AG04449 (cell line): ENCODE measurements around the gene PRKAG3.

Source experiments
- CTCF ChIA-PET: fragments of 350-600 bp; formaldehyde crosslinking; extraction: SDS; loops from one replicate; lab custom pipeline; 2021; ENCODE audit warnings: antibody characterized with exemption; lab: Yijun Ruan, JAX
- POLR2A ChIA-PET: fragments of 400-600, 350-600 bp; formaldehyde crosslinking; extraction: SDS; loops from one replicate; lab custom pipeline; 2020; ENCODE audit warnings: antibody characterized with exemption, inconsistent platforms; lab: Yijun Ruan, JAX
- DNase-seq: peaks from one replicate; pipeline ENCODE4 v3.0.0-alpha.2; 2010; ENCODE audit warnings: low read depth, low spot score
- H3K4me3 ChIP-seq: 2 replicates; pipeline ENCODE4 v1.5.1; 2011; ENCODE audit warnings: low read depth, mild to moderate bottlenecking, control low read depth, low read length
- CTCF ChIP-seq: IDR thresholded peaks from one replicate; pipeline ENCODE4 v1.5.1; 2011; ENCODE audit warnings: mild to moderate bottlenecking, moderate library complexity, low read length, control low read depth, inconsistent platforms; ENCODE audit not compliant: insufficient read depth; ENCODE audit errors: missing control alignments

PRKAG3 gene

GRCh38 chr2:218867900-218868299 is 36.3 kb upstream of the PRKAG3 start:
- CTCF ChIA-PET, result interaction anchor here (1.3 to 1.6 kb wide), 2 partner anchors 9 to 20 kb away, joined by 4 to 13 read pairs; no protein-coding TSS in a partner anchor
- H3K4me3 ChIP-seq, result no peak overlapping the region

GRCh38 chr2:218865999-218866398 is 34.4 kb upstream of the PRKAG3 start:
- ChIA-PET POLR2A (no interaction called here), CTCF (interaction anchor here (1.3 to 7.6 kb wide), 2 partner anchors 10 to 18 kb away, joined by 3 to 68 read pairs; no protein-coding TSS in a partner anchor)
- no peak for DNase-seq
- TF ChIP-seq CTCF, result no peak
- no peak overlapping the region for H3K4me3 ChIP-seq

More at GRCh38 chr2:218867900-218868299, 36.3 kb upstream of the PRKAG3 start:
- DNase-seq, result no peak
- POLR2A ChIA-PET, result no interaction called here
- TF ChIP-seq CTCF, result no peak

DNA sequence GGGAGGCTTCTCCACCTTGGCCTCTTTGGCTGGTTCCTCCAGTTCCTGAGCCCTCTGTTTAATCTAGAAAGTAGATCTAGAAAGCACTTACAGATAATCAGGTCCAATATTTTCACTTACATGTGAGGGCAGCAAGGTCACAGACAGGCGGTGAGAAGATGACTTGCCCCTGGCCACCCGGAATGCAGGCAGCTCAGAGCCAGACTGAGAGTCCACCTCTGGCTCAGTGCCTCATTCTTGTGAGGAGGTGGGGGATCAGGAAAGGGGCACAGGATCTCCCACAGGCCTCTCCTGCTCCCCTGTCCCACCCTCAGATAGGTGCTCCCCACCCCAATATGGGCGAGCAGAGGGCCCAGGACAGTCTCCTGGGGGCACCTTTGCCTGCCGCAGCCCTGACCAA is 33.8 kb upstream of the PRKAG3 start:
- no peak for TF ChIP-seq CTCF
- ChIA-PET CTCF (interaction anchor here (1.0 to 7.6 kb wide), 3 partner anchors 10 to 18 kb away, joined by 3 to 68 read pairs (median 3); no protein-coding TSS in a partner anchor), POLR2A (no interaction called here)
- DNase-seq, result no peak
- no peak overlapping the region for H3K4me3 ChIP-seq

GRCh38 chr2:218863021-218863520 is 31.5 kb upstream of the PRKAG3 start:
- no peak for DNase-seq
- CTCF ChIA-PET, result interaction anchor here (1.0 to 7.6 kb wide), 3 partner anchors 11 to 35 kb away, joined by 3 to 68 read pairs (median 22); no protein-coding TSS in a partner anchor
- no peak overlapping the region for H3K4me3 ChIP-seq
- POLR2A ChIA-PET, result no interaction called here
- no peak for TF ChIP-seq CTCF

DNA sequence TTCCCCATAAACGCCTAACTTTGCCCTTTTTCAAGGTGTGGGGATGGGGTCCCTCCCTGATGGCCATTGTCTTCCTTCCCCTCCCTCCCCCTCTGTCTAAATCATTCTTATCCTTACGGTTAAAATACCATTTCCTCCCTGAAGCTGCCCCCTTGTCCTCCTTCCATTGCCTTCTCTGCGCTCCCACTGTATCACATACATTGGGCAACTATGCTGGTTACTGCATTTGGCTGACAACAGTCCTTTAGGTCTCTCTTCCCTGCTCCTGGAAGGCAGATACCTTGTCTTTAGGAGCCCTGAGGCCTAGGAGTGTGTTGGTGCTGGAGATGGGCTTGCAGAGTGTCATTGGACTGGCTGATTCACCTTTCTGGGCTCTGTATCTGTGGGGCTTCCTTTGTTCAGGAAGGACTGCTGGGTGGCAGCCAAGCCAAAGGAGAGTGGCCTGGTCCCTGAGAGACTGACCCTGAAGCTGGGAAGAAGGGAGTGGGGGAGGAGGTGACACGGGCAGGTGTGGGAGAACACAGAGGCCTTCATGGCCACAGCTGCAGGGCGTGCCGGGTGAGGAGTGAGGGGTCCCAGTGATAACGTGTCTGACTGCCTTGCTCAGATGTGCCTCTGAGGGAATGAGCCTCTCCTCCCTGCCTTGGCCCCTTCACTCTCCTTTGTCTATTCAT is 30.2 kb upstream of the PRKAG3 start:
- no peak for TF ChIP-seq CTCF
- CTCF ChIA-PET, result interaction anchor here (0.7 to 7.6 kb wide), 4 partner anchors 14 to 174 kb away, joined by 3 to 68 read pairs (median 12); no protein-coding TSS in a partner anchor
- no peak overlapping the region for H3K4me3 ChIP-seq
- DNase-seq, result no peak
- POLR2A ChIA-PET, result no interaction called here

DNA sequence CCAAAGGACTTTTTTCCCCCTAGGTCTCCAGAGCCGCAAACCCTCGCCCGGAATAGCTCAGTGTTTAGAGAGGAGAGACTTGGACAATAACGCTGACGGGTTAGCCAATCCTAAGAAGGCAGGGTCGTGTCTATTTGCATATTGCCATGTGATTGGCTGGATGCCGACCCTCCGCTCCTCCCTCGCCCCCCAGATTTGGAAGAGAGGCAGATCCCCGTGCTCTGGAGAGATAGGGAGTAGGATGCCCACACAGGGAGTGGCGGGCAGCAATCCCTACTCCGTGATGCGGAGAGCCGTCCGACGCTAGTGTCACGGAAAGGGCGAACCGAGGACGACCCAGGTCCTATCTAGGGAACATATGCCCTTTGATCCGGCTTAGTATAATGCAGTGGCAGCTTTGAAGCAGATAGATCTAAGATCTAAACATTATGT is 29.4 kb upstream of the PRKAG3 start:
- no peak for DNase-seq
- TF ChIP-seq CTCF, result no peak
- POLR2A ChIA-PET, result no interaction called here
- CTCF ChIA-PET, result interaction anchor here (0.6 to 7.6 kb wide), 7 partner anchors 11 to 173 kb away, joined by 3 to 68 read pairs (median 4); partner anchors contain the start of gene TTLL4
- no peak overlapping the region for H3K4me3 ChIP-seq
